H1 (cell line): ENCODE data around the gene ALDH3A1. TPM values are rescaled to one million over a fixed set of nuclear protein-coding genes. Genes with fewer than 3 reads are reported as not detected.

ENCODE experiments used
- CTCF ChIA-PET: fragments of 300-600 bp; sonication (Branson Sonifier 250); formaldehyde crosslinking; loops from one replicate; lab custom pipeline; 2021; ENCODE audit not compliant: partially characterized antibody; lab: Charles Lee
- POLR2A ChIA-PET: fragments of 300-600 bp; sonication (Branson Sonifier 250); formaldehyde crosslinking; loops from one replicate; lab custom pipeline; 2021; ENCODE audit warnings: inconsistent platforms; ENCODE audit not compliant: partially characterized antibody; lab: Charles Lee
- DNase-seq, 2 experiments: peaks; one replicate each; pipeline versions ENCODE4 v3.0.0 to v3.0.0-alpha.2; 2010 to 2022; ENCODE audit warnings: low spot score in 2 of 2, low read depth in 1 of 2, mixed read lengths in 1 of 2
- FAIRE-seq: peaks from 2 replicates; lab custom pipeline; 2011; peaks lifted over from hg19 to GRCh38; lab: Jason Lieb, UNC
- H2AFZ ChIP-seq: 2 replicates; pipeline ENCODE4 v1.8.1; 2012; ENCODE audit warnings: low read length, inconsistent platforms
- H2AK5ac ChIP-seq: 2 replicates; pipeline ENCODE4 v1.6.1; 2013; ENCODE audit warnings: low read depth, low read length
- H2BK120ac ChIP-seq: replicated peaks from 2 replicates; pipeline ENCODE3; 2013; ENCODE audit warnings: low read depth, low read length, inconsistent platforms
- H2BK12ac ChIP-seq: 2 replicates; pipeline ENCODE4 v1.6.1; 2013; ENCODE audit warnings: low read depth, low read length
- H2BK15ac ChIP-seq: 2 replicates; pipeline ENCODE4 v1.6.1; 2013; ENCODE audit warnings: low read length
- H2BK20ac ChIP-seq: 2 replicates; pipeline ENCODE4 v1.6.1; 2013; ENCODE audit warnings: low read length
- H2BK5ac ChIP-seq: 2 replicates; pipeline ENCODE4 v1.6.1; 2013; ENCODE audit warnings: low read depth, low read length
- H3K14ac ChIP-seq: 2 replicates; pipeline ENCODE4 v1.6.1; 2013; ENCODE audit warnings: inconsistent platforms; ENCODE audit not compliant: insufficient read length
- H3K18ac ChIP-seq: 2 replicates; pipeline ENCODE4 v1.6.1; 2013; ENCODE audit warnings: low read length; ENCODE audit errors: extremely low read depth
- H3K23ac ChIP-seq: 2 replicates; pipeline ENCODE4 v1.6.1; 2013; ENCODE audit warnings: inconsistent platforms; ENCODE audit not compliant: insufficient read length
- H3K23me2 ChIP-seq: 2 replicates; pipeline ENCODE4 v1.6.1; 2013; ENCODE audit warnings: low read depth, low read length
- H3K27ac ChIP-seq: 2 replicates; pipeline ENCODE4 v1.6.1; 2011; ENCODE audit warnings: low read depth, low read length, inconsistent platforms
- H3K27me3 ChIP-seq, 4 experiments: replicated peaks in 1 of 4; 1 replicate in 1 of 4; 2 replicates in 3 of 4; pipeline versions ENCODE4 v1.6.1 to v1.8.1; 2011 to 2013; ENCODE audit warnings: low read length in 3 of 4, mild to moderate bottlenecking in 3 of 4, inconsistent platforms in 2 of 4, mixed read lengths in 2 of 4, moderate library complexity in 1 of 4; ENCODE audit not compliant: control insufficient read depth in 3 of 4, insufficient read depth in 3 of 4; ENCODE audit errors: extremely low read depth in 1 of 4
- H3K36me3 ChIP-seq, 4 experiments: 2 replicates each; pipeline versions ENCODE4 v1.6.1 to v1.8.1; 2011 to 2013; ENCODE audit warnings: mild to moderate bottlenecking in 4 of 4, low read length in 3 of 4, moderate library complexity in 2 of 4, control low read depth in 1 of 4, inconsistent platforms in 1 of 4; ENCODE audit not compliant: insufficient read depth in 4 of 4, control insufficient read depth in 2 of 4
- H3K4ac ChIP-seq: replicated peaks from 2 replicates; pipeline ENCODE3; 2013; ENCODE audit warnings: low read length, low read depth, mixed read lengths, inconsistent platforms; ENCODE audit not compliant: insufficient read length
- H3K4me1 ChIP-seq, 4 experiments: replicated peaks in 1 of 4; 1 replicate in 1 of 4; 2 replicates in 3 of 4; pipeline versions ENCODE4 v1.6.1 to v1.8.1; 2011 to 2013; ENCODE audit warnings: low read length in 3 of 4, inconsistent platforms in 2 of 4, mixed read lengths in 1 of 4; ENCODE audit not compliant: insufficient read depth in 4 of 4, control insufficient read depth in 3 of 4
- H3K4me2 ChIP-seq, 2 experiments: 2 replicates each; pipeline versions ENCODE4 v1.6.1 to v1.8.1; 2011 to 2013; ENCODE audit warnings: low read depth in 2 of 2, low read length in 2 of 2, control low read depth in 1 of 2, inconsistent platforms in 1 of 2, mild to moderate bottlenecking in 1 of 2; ENCODE audit not compliant: insufficient read depth in 1 of 2
- H3K4me3 ChIP-seq, 4 experiments: fragments of 200-600, 300-600 bp in 1 of 4; sonication (generic), shearing (Covaris generic), sonication (Bioruptor Twin) in 1 of 4; 2 replicates each; pipeline versions ENCODE4 v1.5.1 to v1.8.1; 2011 to 2016; ENCODE audit warnings: low read length in 4 of 4, low read depth in 3 of 4, control low read depth in 2 of 4, inconsistent platforms in 2 of 4, mild to moderate bottlenecking in 2 of 4, mixed read lengths in 1 of 4, moderate library complexity in 1 of 4; ENCODE audit not compliant: insufficient read depth in 2 of 4; ENCODE audit errors: extremely low read depth in 1 of 4
- H3K56ac ChIP-seq: replicated peaks from 2 replicates; pipeline ENCODE3; 2013; ENCODE audit warnings: low read depth, mild to moderate bottlenecking, mixed read lengths, low read length, inconsistent platforms; ENCODE audit not compliant: insufficient read length
- H3K79me1 ChIP-seq: 2 replicates; pipeline ENCODE4 v1.6.1; 2013; ENCODE audit warnings: low read depth, low read length, control low read depth
- H3K79me2 ChIP-seq, 2 experiments: 2 replicates each; pipeline versions ENCODE4 v1.6.1 to v1.8.1; 2012 to 2013; ENCODE audit warnings: low read length in 2 of 2, mild to moderate bottlenecking in 2 of 2, inconsistent platforms in 1 of 2; ENCODE audit not compliant: insufficient read depth in 2 of 2, control insufficient read depth in 1 of 2
- H3K9ac ChIP-seq, 4 experiments: replicated peaks in 1 of 4; 1 replicate in 1 of 4; 2 replicates in 3 of 4; pipeline versions ENCODE4 v1.6.1 to v1.8.1; 2011 to 2013; ENCODE audit warnings: low read depth in 3 of 4, low read length in 3 of 4, control low read depth in 2 of 4, mild to moderate bottlenecking in 2 of 4, moderate library complexity in 2 of 4, inconsistent platforms in 1 of 4; ENCODE audit errors: extremely low read depth in 1 of 4
- H3K9me3 ChIP-seq, 2 experiments: 2 replicates each; pipeline versions ENCODE4 v1.6.1 to v1.8.1; 2012 to 2013; ENCODE audit warnings: mild to moderate bottlenecking in 2 of 2, moderate library complexity in 2 of 2, control low read depth in 1 of 2, inconsistent platforms in 1 of 2, low read depth in 1 of 2, low read length in 1 of 2, mixed read lengths in 1 of 2; ENCODE audit not compliant: insufficient read depth in 2 of 2
- H4K20me1 ChIP-seq, 2 experiments: replicated peaks in 1 of 2; 2 replicates each; pipeline versions ENCODE3 to v1.8.1; 2011 to 2013; ENCODE audit warnings: inconsistent platforms in 2 of 2, low read length in 2 of 2, mild to moderate bottlenecking in 1 of 2; ENCODE audit not compliant: insufficient read depth in 2 of 2, control insufficient read depth in 1 of 2
- H4K5ac ChIP-seq: 2 replicates; pipeline ENCODE4 v1.6.1; 2013; ENCODE audit warnings: low read length, low read depth, mixed read lengths, inconsistent platforms; ENCODE audit not compliant: insufficient read length
- H4K8ac ChIP-seq: 2 replicates; pipeline ENCODE4 v1.8.0; 2013; ENCODE audit warnings: mild to moderate bottlenecking, moderate library complexity, low read length, inconsistent platforms; ENCODE audit not compliant: insufficient read depth; ENCODE audit errors: extremely low read depth
- H4K91ac ChIP-seq: replicated peaks from 2 replicates; pipeline ENCODE3; 2013; ENCODE audit warnings: low read length, mixed read lengths, inconsistent platforms; ENCODE audit not compliant: insufficient read length
- BRCA1 ChIP-seq: IDR thresholded peaks from 2 replicates; pipeline ENCODE4 v1.6.1; 2012; ENCODE audit warnings: low read depth, low read length, improper control_type of control experiment
- CTBP2 ChIP-seq: IDR thresholded peaks from 2 replicates; pipeline ENCODE4 v1.7.0; 2011; ENCODE audit warnings: borderline replicate concordance, mild to moderate bottlenecking, moderate library complexity, mixed read lengths, low read length; ENCODE audit not compliant: insufficient read depth, insufficient read length
- FOSL1 ChIP-seq: IDR thresholded peaks from 2 replicates; pipeline ENCODE4 v1.6.1; 2011; ENCODE audit warnings: mild to moderate bottlenecking, low read depth, low read length, moderate library complexity; ENCODE audit not compliant: insufficient read depth
- HDAC6 ChIP-seq: IDR thresholded peaks from one replicate; pipeline ENCODE4 v1.7.1; 2012; ENCODE audit warnings: low read depth, mild to moderate bottlenecking, inconsistent platforms, low read length, moderate library complexity
- JUN ChIP-seq: IDR thresholded peaks from 2 replicates; pipeline ENCODE4 v1.6.1; 2011; ENCODE audit warnings: low read depth, mild to moderate bottlenecking, improper control_type of control experiment, low read length
- KDM5A ChIP-seq: fragments of 200-600 bp; IDR thresholded peaks from 2 replicates; pipeline ENCODE4 v1.7.1; 2012; ENCODE audit warnings: mild to moderate bottlenecking, low read length, inconsistent platforms, mixed read lengths
- MAFK ChIP-seq: IDR thresholded peaks from 2 replicates; pipeline ENCODE4 v1.6.1; 2012; ENCODE audit warnings: low read depth, mild to moderate bottlenecking, improper control_type of control experiment, low read length
- NANOG ChIP-seq: IDR thresholded peaks from 2 replicates; pipeline ENCODE4 v1.6.1; 2011; ENCODE audit warnings: low read length, low read depth, mild to moderate bottlenecking, inconsistent platforms; ENCODE audit not compliant: insufficient read depth, poor library complexity, severe bottlenecking
- RFX5 ChIP-seq: IDR thresholded peaks from 2 replicates; pipeline ENCODE4 v1.6.1; 2011; ENCODE audit warnings: low read depth, low read length, improper control_type of control experiment, borderline replicate concordance
- SIRT6 ChIP-seq: IDR thresholded peaks from one replicate; pipeline ENCODE4 v1.7.1; 2012; ENCODE audit warnings: low read length, inconsistent platforms
- TAF7 ChIP-seq: optimal IDR thresholded peaks from 2 replicates; pipeline ENCODE3; 2011; ENCODE audit warnings: low read depth, mild to moderate bottlenecking, inconsistent platforms, low read length, moderate library complexity, borderline replicate concordance
- TCF12 ChIP-seq: IDR thresholded peaks from 2 replicates; pipeline ENCODE4 v1.6.1; 2011; ENCODE audit warnings: low read depth, mild to moderate bottlenecking, low read length
- ZNF274 ChIP-seq: IDR thresholded peaks from 2 replicates; pipeline ENCODE4 v1.7.0; 2012; ENCODE audit warnings: low read length, borderline replicate concordance; ENCODE audit errors: extremely low read depth
- WGBS, 2 experiments: shearing (Covaris generic) in 1 of 2; methylation state at CpG; one replicate each; pipeline versions ENCODE4 v1.1.6 to v1.1.7; 2013 to 2015; ENCODE audit warnings: low lambda C conversion rate in 2 of 2, mixed read lengths in 2 of 2, inconsistent platforms in 1 of 2, low coverage in 1 of 2, missing lambda C conversion rate in 1 of 2; ENCODE audit not compliant: insufficient replicate concordance in 2 of 2, insufficient coverage in 1 of 2, insufficient read length in 1 of 2; ENCODE audit errors: extremely low coverage in 1 of 2, missing lambda C conversion rate in 1 of 2; 5-methylcytosine and 5-hydroxymethylcytosine counted together
- polyA plus RNA-seq, 7 experiments: library from polyadenylated mRNA; depleted of rRNA in 3 of 7; stranded (reverse) in 5 of 7; unstranded in 2 of 7; fragments of >200 nt in 5 of 7; fragments of 200-250 nt in 2 of 7; gene quantifications; 1 replicate in 5 of 7; 2 replicates in 1 of 7; 4 replicates in 1 of 7; pipeline versions ENCODE4 v1.2.1 to v1.2.3, GENCODE V29; 2011 to 2013; ENCODE audit warnings: missing spikeins in 2 of 7, mixed read lengths in 2 of 7
- total RNA-seq: library from RNA; stranded (reverse); fragmentation: NEBNext Ultra II Directional; extraction: Animal tissue kit (Norgen Biotek cat#: 25700); gene quantifications from 2 replicates; pipeline ENCODE4 v1.2.1, GENCODE V29; 2021
- TF ChIP-seq, protein P1 (sequence below): IDR thresholded peaks from 2 replicates; pipeline ENCODE4 v1.6.1; 2011; ENCODE audit warnings: low read length, improper control_type of control experiment

Gene ALDH3A1
- total and polyA plus RNA-seq, 2 of the 8 experiments (the other 6 are each of a cell fraction or from before 2014, with no cell fraction given): 0.37 to 1.4 TPM

DNA sequence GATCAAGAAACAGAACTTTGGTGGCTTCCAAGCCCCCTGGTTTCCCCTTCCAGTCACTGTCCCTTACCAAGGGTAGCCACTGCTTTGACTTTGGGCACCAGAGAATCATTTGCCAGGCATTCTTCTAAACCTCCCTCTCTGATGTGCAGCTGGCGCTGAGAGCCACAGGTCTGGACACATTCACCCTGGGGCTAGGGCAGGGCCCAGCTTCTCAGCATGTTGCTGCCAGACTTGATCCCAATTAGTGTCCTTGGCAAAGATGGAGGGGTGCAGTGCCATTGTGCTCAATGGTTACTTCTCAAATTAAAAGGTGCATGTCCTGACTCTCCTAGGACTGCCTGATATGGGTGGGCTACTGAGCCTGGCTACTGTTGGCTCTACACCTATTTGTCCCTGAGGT lies 24.1 kb downstream of the ALDH3A1 start:
- POLR2A ChIA-PET: no interaction called here
- H4K5ac ChIP-seq: no peak overlapping the region
- H3K4ac ChIP-seq: no peak overlapping the region
- no peak for DNase-seq
- H2BK20ac ChIP-seq: no peak overlapping the region
- H2BK12ac ChIP-seq: no peak overlapping the region
- H3K56ac ChIP-seq: no peak overlapping the region
- no peak overlapping the region for H3K27ac ChIP-seq
- H2BK5ac ChIP-seq: no peak overlapping the region
- no peak overlapping the region for H2BK120ac ChIP-seq
- no peak overlapping the region for H3K14ac ChIP-seq
- H3K23ac ChIP-seq: no peak overlapping the region
- H3K36me3 ChIP-seq: no peaks in the 10 kb centered on the region
- H2BK15ac ChIP-seq: no peak overlapping the region
- no peaks in the 10 kb centered on the region for H3K79me2 ChIP-seq
- H3K9me3 ChIP-seq: no peaks in the 10 kb centered on the region
- H3K23me2 ChIP-seq: no peaks in the 10 kb centered on the region
- H3K79me1 ChIP-seq: no peaks in the 10 kb centered on the region
- no peak overlapping the region; the same call in 1 of the 2 replicates for H4K8ac ChIP-seq
- no peak overlapping the region for H3K4me3 ChIP-seq
- H4K20me1 ChIP-seq: no peaks in the 10 kb centered on the region
- no peaks in the 10 kb centered on the region for H3K27me3 ChIP-seq
- no peaks in the 10 kb centered on the region; a peak in 1 of 7 replicates for H3K4me1 ChIP-seq
- H3K4me2 ChIP-seq: no peak overlapping the region
- no peak overlapping the region for H4K91ac ChIP-seq
- FAIRE-seq: no peak
- H3K18ac ChIP-seq: no peak overlapping the region
- no peak overlapping the region for H2AFZ ChIP-seq
- no peak overlapping the region for H3K9ac ChIP-seq
- H2AK5ac ChIP-seq: no peak overlapping the region
- 86% methylated on average over 1 of the region's 1 CpG; no CpG with 5 or more reads in 1 of the 2 experiments for WGBS, 2 experiments
- CTCF ChIA-PET: no interaction called here
- TF ChIP-seq JUN (no peak), ZNF274 (no peak), FOSL1 (no peak), TAF7 (no peak), NANOG (no peak), RFX5 (no peak), SIRT6 (no peak), HDAC6 (no peak), KDM5A (no peak), CTBP2 (no peak), MAFK (no peak), TCF12 (no peak), BRCA1 (no peak)
- TF ChIP-seq, protein P1, sequence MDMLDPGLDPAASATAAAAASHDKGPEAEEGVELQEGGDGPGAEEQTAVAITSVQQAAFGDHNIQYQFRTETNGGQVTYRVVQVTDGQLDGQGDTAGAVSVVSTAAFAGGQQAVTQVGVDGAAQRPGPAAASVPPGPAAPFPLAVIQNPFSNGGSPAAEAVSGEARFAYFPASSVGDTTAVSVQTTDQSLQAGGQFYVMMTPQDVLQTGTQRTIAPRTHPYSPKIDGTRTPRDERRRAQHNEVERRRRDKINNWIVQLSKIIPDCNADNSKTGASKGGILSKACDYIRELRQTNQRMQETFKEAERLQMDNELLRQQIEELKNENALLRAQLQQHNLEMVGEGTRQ: no peak
